ENCODE measurements around the gene CSTB. TPM values are rescaled to one million over a fixed set of nuclear protein-coding genes. Genes with fewer than 3 reads are reported as not detected.

CSTB gene
- total RNA-seq, 1 experiment from 2014 or later = 57.5 TPM

GRCh38 chr21:43816611-43817071 lies 40.5 kb upstream of the CSTB start:
- Histone ChIP-seq H4K20me1 (ENCODE audit: insufficient read depth) (no peaks in the 10 kb centered on the region), H3K4me3 (replicated peaks in 1 of 2; ENCODE audit: low read depth in 1 of 2, low read length in 2 of 2) (no peak overlapping the region), H3K36me3 (ENCODE audit: control insufficient read depth in 1 of 2, insufficient read depth in 2 of 2, low read length in 2 of 2) (no peaks in the 10 kb centered on the region), H2AFZ (ENCODE audit: low read depth, low read length, poor library complexity, severe bottlenecking) (no peak overlapping the region), H3K79me2 (ENCODE audit: insufficient read depth, low read length) (no peaks in the 10 kb centered on the region), H3K9ac (ENCODE audit: low read length) (no peak overlapping the region), H3K4me1 (ENCODE audit: control insufficient read depth in 1 of 2, insufficient read depth in 2 of 2, low read length in 2 of 2) (peaks cover 7 to 19% of the 10 kb centered on the region in 2 experiments), H3K4me2 (ENCODE audit: low read length) (no peak overlapping the region), H3K27ac (ENCODE audit: low read depth, low read length) (no peak overlapping the region), H3K9me3 (ENCODE audit: control insufficient read depth in 1 of 2, insufficient read depth in 1 of 2, low read depth in 1 of 2, low read length in 2 of 2) (no peaks in the 10 kb centered on the region), H3K9me2 (ENCODE audit: insufficient read depth) (no peaks in the 10 kb centered on the region), H3K27me3 (ENCODE audit: insufficient read depth, low read length) (no peaks in the 10 kb centered on the region)
- ATAC-seq = no peak; the same call in 1 of the 2 replicates
- no peak for DNase-seq (ENCODE audit: low read depth, low spot score)
- BruUV-seq (replicated peaks) = no TSS peak
- POLR2A ChIA-PET = interaction anchor here (0.7 kb wide), 1 partner anchor 37 kb away, joined by 3 read pairs; no protein-coding TSS in a partner anchor
- RAD21 ChIA-PET (ENCODE audit: low non-redundant PET in 1 of 2, low total read pairs in 2 of 2, uncharacterized antibody in 2 of 2, unreplicated experiment in 2 of 2) = interaction anchor here in 1 of 2 experiments (0.6 kb wide), 1 partner anchor 512 kb away, joined by 3 read pairs; no protein-coding TSS in a partner anchor
- CTCF ChIA-PET = interaction anchor here (0.7 kb wide), 1 partner anchor 159 kb away, joined by 3 read pairs; no protein-coding TSS in a partner anchor
- no peak for TF ChIP-seq POLR2AphosphoS5 (IDR thresholded peaks at IDR 0.05; ENCODE audit: low read depth, low read length)
- TF ChIP-seq ATF3 (IDR thresholded peaks at IDR 0.05) = no peak
- 0 out of 6 replicates have a peak, but pooled peaks of 2 of the 3 experiments have one; percentile 13 to 20 for TF ChIP-seq CTCF (IDR thresholded peaks at IDR 0.05 in 2 of 3, conservative IDR thresholded peaks at IDR 0.05 in 1 of 3; ENCODE audit: borderline replicate concordance in 1 of 3, insufficient read depth in 1 of 3, low read depth in 2 of 3, low read length in 2 of 3)
- intact Hi-C loops (cut with micrococcal nuclease) = no loop called here

- H3K9me3 ChIP-seq (ENCODE audit: control insufficient read depth in 1 of 2, insufficient read depth in 1 of 2, low read depth in 1 of 2, low read length in 2 of 2) = no peaks in the 10 kb centered on the region
- no peaks in the 10 kb centered on the region for H3K79me2 ChIP-seq (ENCODE audit: insufficient read depth, low read length)
- no peaks in the 10 kb centered on the region for H3K9me2 ChIP-seq (ENCODE audit: insufficient read depth)
- ATAC-seq (no peak), DNase-seq (ENCODE audit: low read depth, low spot score) (no peak)
- ChIA-PET POLR2A (no interaction called here), CTCF (no interaction called here), RAD21 (ENCODE audit: low non-redundant PET in 1 of 2, low total read pairs in 2 of 2, uncharacterized antibody in 2 of 2, unreplicated experiment in 2 of 2) (no interaction called here)
- peak overlapping the region; percentile 55; the same call in 1 of the 2 replicates for H3K4me2 ChIP-seq (ENCODE audit: low read length)
- H3K9ac ChIP-seq (ENCODE audit: low read length) = no peak overlapping the region
- no peaks in the 10 kb centered on the region for H4K20me1 ChIP-seq (ENCODE audit: insufficient read depth)
- H3K27ac ChIP-seq (ENCODE audit: low read depth, low read length) = peak overlapping the region; percentile 36; the same call in 1 of the 2 replicates
- no peak overlapping the region for H2AFZ ChIP-seq (ENCODE audit: low read depth, low read length, poor library complexity, severe bottlenecking)
- no TSS peak for BruUV-seq (replicated peaks)
- H3K4me3 ChIP-seq (replicated peaks in 1 of 2; ENCODE audit: low read depth in 1 of 2, low read length in 2 of 2) = no peak overlapping the region
- no peaks in the 10 kb centered on the region for H3K36me3 ChIP-seq (ENCODE audit: control insufficient read depth in 1 of 2, insufficient read depth in 2 of 2, low read length in 2 of 2)
- H3K27me3 ChIP-seq (ENCODE audit: insufficient read depth, low read length) = no peaks in the 10 kb centered on the region
- TF ChIP-seq ZFX (IDR thresholded peaks at IDR 0.05) (no peak), ZBTB33 (IDR thresholded peaks at IDR 0.05; ENCODE audit: extremely low read depth, insufficient replicate concordance, low read length) (no peak), SRF (IDR thresholded peaks at IDR 0.05; ENCODE audit: low read depth) (no peak), SP1 (IDR thresholded peaks at IDR 0.05; ENCODE audit: low read depth) (no peak), MAX (IDR thresholded peaks at IDR 0.05) (no peak), CBX3 (IDR thresholded peaks at IDR 0.05; ENCODE audit: low read depth) (no peak), POLR2AphosphoS5 (IDR thresholded peaks at IDR 0.05; ENCODE audit: low read depth, low read length) (no peak), JUND (IDR thresholded peaks at IDR 0.05) (no peak), ATF3 (IDR thresholded peaks at IDR 0.05) (no peak), POLR2A (IDR thresholded peaks at IDR 0.05; ENCODE audit: borderline replicate concordance, extremely low read depth, insufficient read depth, insufficient read length) (no peak), EZH2 (IDR thresholded peaks at IDR 0.05) (no peak), FOSL1 (IDR thresholded peaks at IDR 0.05; ENCODE audit: low read depth) (no peak)
- intact Hi-C loops (cut with micrococcal nuclease) = no loop called here
- H3K4me1 ChIP-seq (ENCODE audit: control insufficient read depth in 1 of 2, insufficient read depth in 2 of 2, low read length in 2 of 2) = peaks cover 8 to 20% of the 10 kb centered on the region in 2 experiments
Measured at GRCh38 chr21:43815991-43816390, 39.9 kb upstream of the CSTB start.
